GM11168 (cell line): ENCODE results near the gene NISCH.

Experiments used
- in situ Hi-C: fragments of 300-500 bp; cut with MboI; formaldehyde crosslinking; loops from one replicate; pipeline ENCODE4 v1.12.0; 2022; ENCODE audit warnings: low sequenced_read_pairs; ENCODE audit not compliant: unreplicated experiment

NISCH gene

DNA sequence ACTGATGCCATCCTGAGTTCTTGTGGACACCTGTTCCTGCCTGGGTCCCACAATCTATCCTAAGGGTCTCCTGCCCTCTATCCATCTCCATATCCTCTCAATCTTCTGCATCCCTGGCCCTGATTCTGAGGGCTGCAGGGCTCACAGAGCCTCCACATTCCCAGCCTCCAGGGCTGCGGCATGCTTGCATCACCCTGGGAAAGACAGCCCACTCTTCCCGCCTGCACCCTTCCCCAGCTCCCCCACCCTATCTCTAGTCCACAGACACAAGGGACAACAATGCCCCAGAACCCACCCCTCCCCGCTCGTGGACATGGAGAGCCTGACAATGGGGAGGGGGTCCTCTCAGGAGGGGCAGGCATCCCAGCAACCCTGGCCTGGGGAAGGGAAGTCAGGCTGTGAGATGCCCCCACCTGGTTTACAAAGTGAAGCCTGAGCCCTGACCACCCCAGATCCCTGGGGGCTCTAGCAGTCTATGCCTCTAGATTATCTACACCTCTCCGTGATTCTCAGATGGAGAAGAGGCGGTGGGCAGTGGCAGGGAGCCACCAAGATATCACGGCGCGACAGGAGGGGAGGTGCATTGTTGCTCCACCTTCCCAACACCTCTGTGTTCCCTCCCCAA lies 20.8 kb upstream of the NISCH start:
- in situ Hi-C loops = no loop called here

DNA sequence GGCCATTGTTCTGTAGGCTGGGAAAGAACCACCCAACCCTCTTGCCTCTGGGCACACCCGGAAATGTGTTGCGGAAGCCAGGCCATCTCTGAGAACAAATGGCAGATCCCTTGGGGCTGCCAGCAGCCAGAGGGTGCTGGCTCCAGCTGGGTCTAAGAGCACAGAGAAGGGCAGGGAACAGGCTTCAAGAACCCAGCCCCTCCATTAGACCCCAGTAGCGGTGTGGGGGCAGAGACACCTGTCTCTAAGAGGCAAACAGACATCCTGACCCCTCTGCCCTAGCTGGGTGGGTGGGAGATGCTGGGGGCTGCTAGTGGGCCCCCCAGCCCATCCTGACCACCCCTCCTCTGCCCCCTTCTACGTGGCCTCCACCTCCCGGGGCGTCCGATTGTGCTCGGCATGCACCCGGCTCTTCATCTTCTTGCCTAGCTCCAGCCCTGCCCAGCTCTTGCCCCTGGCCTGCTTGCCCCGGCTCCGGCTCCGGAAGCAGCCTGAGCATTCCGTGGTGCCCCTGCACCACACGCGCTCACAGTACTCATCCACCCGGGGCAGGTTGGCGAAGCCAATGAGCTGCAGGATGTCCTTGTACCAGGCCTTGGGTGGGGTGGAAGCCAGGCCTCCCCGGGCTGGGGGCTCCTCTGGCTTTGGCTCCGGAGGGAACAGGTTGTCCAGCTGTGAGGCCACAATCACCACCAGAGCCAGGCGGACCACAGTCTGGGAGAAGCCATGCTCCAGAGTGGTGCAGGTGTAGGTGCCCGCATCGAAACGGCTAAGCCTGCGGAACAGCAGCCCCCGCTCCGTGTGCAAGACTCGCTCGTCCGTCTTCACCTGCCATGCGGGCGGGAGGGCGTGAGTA lies 19.9 kb upstream of the NISCH start:
- in situ Hi-C loops = no loop called here

DNA sequence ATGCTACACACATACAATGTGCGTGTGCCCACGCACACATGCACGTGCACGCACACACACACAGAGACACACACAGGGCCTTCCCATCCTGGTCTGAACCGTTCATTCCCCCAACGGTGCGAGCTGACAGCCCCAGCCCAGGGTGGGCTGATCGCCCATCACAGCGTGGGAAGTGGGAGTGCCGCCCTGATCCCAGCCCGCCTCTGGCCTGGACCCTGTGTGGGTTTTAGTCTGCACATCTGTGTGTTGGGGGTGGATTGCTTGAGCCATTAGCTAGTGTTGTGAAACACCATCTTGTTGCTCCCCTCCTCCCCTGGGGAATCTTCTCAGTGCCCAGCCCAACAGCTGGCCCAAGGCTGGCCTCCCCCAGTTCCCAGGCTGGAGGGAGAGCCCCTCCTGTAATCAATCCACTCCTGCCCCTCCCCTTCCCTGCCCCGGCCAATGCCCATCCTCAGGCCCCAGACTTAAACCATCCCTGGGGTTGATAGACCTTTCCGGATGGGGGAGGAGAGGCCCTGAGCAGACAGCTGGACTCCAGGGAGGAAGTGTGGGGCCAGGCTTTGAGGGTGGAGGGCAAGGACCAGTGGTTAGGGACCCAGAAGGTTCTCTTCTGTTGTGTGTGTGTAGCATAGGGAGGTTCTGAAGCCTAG lies 18.8 kb upstream of the NISCH start:
- in situ Hi-C loops = no loop called here

DNA sequence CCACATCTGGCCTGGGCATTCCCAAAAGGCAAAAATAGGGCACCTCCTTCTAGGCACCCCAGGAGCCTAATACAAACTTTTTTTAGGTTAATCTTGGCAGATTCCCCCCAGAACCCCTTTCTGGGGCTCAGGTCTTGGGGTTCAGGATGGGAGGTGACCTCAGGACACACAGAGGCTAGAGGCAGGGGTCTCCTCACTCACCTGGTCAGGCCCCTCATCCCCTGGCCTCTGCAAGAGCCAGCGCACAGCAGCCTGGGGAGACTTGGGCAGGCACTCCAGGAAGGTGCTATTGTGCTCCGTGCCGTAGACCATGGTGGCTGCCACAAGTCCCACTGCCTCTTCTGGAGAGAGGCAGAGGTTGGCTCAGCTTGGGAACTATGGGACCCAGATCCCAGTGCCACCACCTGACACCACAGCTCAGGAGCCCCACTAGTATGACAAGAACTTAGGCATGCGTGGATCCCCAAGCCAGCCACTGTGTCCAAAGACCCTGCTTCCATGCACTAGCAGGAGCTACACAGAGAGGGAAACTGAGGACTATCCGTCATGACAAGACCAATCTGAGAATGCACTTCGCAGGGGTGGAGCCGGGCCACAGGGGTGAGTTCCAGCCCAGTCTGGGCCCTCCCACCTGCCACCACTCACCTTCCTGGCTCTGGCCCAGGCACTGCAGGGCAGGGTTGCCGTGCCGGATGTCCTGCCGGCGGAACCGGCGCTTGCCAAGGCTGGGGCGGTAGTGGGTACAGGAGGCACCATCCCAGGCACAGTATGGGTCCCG lies 17.9 kb upstream of the NISCH start:
- in situ Hi-C loops = no loop called here

DNA sequence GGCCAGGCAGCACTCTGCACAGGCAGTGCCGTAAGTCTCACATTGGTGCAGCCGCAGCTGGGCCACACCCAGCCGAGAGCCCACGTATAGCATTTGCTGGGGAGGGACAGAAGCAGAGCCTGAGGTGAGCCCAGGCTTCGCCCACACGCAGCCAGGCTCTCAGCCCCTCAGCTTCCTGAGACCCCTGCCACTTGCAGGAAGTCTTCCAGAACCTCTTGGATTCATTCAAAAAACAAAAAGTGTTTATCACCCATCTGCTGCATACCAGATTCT lies 17.4 kb upstream of the NISCH start:
- in situ Hi-C loops = no loop called here

DNA sequence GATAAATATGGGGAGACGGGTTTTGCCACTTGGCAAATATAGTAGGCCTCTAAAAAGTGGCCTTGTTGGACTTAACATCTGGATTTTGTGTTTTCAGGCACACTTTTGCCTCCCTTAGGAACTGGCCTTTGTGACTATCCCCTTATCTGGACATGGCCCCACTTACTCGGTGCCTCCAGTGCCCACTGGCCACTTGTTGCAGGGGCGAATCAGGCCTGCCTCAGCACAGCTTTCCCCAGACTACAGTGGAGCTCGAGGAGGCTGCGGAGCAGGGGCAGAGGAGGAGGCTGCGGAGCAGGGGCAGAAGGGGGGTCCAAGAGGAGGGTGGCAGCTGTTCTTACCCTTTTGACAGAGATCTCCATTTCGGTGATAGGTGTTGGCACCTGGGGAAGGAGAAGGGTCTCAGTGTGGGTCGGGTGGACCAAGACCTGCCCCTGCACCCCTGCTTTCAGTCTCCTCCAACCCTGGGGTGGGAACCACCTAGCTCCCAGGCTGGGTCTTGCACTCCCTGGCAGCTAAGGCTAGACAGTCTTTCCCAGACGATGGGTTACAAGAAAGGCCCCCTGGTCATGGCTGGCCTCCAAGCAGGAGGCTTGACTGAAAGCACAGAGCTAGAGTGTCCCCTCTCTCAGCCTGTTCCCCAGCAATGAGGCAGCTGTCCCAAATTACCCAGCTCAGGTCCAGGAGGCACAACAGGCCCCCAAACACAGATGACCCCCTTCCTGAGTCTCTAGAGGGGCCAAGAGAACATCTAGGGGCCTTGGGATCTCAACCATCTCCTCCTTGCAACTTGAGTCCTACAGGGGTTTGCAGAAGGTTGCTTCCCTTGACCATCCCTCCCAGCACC lies 16.6 kb upstream of the NISCH start:
- in situ Hi-C loops = no loop called here

DNA sequence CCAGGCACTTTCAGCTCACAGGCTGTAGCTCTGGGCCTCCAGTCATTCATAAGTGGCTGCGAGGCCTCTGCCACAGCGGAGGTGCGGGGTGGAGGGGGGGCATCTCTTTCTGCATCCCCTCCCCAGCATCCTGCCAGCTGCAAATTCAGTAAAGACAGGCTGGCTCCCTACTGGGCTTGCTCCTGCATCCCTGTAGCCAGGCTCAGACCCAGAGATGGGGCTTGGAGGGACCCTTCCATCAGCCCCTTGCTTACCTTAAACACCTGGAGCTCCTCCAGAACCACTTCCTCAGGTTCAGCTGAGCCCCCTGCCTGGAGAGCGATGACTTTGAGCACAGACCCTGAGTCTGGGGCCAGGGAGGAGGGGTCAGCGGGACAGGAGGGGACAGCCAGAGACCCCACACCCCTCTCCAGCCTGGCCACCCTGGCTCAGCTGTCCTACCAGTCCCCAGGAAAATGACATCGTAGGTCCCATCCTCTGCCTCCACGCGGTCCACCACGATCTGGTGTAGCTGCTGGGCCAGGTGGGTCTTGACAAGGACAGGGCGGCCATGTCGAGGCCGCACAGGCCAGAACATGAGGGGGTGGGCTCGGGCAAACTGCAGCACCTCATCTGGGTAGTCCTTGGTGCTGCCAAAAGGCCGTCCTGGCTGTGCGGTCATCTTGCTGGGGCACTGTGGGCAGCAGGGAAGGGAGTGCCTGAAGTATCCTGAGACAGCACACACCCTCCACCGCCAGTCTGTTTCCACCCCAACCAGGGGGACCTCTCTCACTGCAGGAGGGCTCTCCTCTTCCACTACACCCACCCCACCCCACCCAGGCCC lies 15.8 kb upstream of the NISCH start:
- in situ Hi-C loops = no loop called here

DNA sequence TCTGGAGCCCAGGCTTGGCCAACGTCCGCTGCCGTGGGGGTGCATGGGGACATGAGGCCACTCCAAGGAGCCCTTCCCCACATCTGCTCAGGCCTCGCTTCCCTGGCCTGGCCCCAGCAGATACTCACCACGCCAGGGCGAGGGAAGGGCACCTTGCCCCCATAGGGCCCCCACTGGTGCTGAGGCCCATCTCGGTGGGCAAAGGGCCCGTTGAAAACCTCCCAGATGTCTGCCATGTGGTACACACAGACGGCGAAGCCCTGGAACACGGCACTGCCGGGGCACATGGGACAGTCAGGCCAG lies 15.2 kb upstream of the NISCH start:
- in situ Hi-C loops = no loop called here

DNA sequence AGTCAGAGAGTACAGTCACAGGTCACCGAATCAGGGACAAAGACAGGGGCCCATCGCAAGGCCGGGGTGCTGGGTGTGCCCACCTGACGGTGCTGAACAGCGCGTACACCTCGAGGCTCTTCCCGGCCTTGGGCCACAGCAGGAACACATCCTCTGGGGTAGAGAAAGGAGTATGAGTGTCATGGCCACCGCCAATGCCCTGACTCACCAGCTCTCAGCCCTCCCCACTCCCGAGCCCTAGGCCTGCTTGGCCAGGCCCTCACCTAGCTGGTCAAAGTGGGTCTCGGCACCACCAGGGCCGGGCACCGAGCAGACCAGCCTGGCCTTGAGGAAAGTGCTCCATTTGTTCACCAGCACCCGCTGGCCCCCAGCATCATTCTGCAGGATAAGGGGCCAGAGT lies 14.7 kb upstream of the NISCH start:
- in situ Hi-C loops = no loop called here

DNA sequence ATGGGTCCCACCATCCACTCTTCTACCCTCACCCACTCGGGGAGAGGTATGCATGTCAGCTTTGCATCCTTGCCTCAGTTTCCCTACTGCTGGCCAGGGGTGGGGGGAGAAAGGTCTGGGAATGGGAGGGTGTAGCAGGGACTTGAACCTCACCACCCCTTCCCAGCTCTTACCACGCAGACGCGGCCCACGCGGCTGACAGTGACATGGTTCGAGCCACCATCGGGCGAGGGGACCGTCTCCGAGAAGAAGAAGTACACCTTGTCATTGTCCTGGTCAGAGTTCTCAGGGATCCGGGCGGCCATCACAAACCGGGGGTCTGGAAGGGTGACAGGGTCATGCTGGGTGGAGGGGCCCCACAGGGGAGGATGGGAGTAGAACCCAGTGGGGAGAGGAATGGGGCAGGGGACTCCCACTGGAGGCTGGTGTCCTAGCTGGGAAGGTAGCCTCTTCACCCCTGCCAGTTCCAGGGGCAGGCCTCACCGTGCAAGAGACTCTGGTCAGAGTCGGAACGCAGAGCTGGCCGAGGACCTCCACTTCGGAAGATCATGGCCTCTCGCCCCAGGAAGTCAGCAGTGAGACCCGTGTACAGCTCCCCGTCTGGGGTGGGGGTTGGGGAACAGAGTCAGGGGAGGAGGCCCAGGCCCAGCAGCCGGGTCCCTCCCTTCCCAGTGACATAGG lies 14.2 kb upstream of the NISCH start:
- in situ Hi-C loops = no loop called here

DNA sequence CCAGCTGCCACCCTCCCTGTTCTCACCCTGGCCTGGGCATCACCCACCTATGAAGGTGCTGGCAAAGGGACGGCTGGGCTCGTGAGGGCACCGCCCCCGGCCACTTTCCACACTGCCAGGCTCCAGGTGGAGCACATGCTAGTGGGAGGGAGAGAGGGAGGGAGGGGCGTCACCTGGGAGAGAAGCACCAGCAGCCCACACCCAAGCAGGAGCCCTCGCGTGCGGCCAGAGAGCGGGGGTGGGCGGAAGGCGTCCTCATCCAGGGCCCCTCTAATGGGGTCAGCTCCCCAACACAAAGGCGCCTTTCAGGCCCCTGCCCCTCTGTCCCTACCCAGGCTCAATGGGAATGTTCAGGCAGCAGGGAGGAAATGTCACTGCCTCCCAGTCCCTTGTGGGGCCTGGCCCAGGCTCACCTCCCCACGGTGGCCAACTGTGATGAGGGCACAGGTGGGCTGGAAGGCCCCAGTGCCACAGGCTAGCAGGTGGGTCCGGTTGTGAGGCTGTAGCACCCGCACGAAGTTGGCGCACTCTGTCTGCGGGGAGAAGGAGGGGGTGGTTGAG lies 13.6 kb upstream of the NISCH start:
- in situ Hi-C loops = no loop called here

DNA sequence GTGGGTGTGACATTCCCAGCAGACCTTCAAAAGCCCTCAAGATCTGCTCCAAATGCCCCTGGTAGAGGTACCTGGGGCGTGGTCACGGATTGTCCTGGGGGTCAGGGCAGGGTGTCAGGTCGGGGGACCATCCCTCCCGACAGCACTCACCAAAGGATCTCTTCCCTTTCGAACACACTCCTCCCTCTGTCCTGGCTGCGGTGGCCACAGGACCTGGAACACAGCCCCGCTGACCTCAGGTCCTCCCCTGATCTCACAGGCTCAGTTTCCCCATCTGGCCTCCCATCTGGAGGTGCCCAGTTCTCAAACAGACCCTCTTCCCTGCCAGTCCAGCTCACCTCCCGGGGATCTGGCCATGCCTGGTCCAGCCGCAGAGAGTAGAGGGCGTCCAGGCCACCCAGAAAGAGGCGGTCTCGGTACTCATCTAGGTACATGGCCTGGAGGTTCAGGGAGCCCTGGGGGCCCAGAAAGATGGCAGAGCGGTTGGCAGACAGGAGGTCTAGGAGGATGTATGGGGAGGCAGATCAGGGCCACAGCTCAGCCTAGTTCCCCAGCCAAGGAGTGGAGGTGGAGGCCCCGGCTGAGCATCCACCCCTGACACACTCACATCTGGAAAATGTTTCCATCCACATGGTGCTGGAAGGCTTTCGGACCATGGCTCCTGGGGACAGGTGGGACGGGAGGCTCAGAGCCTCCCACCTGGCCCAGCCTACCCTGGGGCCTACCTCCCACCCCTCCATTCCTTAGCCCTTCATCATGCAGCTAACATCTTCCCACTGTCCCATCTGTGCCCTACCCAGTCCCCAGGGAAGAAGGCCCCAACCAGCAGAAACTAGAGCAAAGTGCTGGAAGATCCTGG lies 12.8 kb upstream of the NISCH start:
- in situ Hi-C loops = no loop called here

DNA sequence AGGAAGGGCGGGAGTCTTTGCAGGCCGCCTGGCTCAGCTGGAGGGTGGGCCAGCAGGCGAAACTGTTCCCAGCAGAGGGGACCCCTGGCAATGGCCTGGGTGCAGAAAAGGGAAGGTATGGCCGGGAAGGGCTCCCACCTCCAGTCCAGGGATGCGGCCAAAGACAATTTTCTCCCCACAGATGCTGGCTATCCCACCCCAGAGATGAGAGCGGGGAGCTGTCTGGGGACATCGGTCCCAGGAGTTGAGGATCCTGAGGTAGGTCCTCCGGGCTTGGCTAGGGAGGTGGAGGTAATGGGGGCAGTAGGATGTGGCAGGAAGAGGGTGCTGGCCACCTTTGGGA lies 12.2 kb upstream of the NISCH start:
- in situ Hi-C loops = no loop called here

DNA sequence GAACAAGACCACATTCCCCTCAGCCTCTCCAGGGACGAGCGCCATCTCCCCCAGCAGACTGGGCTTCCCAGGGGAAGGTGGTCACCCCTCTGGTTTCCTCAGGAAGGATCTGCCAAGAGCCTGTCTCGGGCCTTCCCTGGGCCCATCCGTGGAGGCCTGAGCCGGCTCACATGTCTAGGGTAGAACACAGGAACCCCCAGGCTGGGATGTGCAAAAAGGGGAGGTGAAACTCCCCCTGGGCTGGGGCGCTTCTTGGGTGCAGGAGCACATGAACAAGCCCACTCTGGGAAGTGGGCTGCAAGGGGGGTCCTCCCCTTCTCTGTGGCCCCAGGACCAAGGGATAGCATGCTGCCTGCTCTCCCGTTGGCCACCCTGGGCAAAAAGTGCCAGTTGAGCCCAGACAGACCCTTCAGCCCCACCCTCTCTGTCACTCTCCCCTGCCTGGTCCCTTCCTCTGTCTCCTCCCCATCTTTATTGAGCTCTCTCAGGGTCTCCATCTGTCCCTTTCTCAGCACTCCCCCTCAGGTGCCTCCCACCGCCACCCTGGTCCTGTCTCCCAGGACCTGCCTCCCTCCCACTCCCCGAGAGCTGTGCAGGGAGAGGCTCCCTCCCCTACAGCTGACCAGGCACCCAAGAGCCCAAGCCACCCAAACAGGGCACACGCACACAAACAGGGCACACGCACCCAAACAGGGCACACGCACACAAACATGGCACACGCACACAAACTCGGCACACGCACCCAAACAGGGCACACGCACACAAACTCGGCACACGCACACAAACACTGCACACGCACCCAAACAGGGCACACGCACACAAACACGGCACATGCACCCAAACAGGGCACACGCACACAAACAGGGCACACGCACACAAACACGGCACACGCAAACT lies 11.4 kb upstream of the NISCH start:
- in situ Hi-C loops = no loop called here

DNA sequence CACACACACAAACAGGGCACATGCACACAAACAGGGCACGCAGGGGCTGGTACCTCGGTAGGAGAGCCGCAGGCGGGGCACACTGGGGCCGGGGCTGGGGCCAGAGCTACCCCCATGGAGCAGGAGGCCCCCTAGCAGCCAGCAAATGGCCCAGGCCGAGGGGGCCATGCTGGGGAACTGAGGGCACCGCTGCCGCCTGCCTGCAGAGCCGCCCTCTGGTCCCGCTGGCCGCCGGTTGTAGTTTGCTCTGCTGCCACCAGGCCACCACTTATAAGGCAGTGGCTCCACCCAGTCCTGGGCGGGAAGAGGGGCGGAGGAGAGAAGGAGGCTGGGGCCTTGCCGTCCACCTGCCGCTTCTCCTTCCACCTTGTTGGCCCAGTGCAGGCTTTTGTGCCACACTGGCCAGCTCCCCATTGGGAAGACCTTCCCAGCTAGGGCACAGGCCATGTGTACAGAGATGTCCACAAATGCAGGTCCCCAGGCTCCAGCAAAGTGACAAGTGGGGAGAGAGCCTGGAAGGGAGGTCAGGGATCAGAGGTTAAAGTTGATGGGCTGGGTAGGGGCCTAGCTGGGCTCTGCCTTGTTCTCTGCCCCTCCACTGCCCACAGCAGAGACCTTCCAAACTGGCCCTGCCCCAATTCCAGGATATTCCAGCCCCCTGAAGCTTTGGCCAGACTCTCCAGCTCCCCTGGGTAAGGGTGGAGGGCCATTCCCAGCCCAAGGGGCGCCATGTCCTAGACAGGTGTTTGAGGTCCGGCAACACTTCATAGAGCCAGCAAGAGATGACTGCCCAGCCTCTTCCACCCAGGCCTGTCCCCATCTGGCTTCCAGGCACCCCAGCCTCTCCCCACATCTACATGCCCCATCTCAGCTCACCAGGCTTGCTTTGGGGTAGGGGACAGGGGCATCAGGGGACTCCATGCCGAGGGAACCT lies 10.3 kb upstream of the NISCH start, which contains the start of gene SEMA3G:
Gene SEMA3G, minus strand, starts transcription at position 244 of the 934 bp plus-strand sequence. Its CDS starts 76 bp downstream, at position 168.
- in situ Hi-C loops = no loop called here

DNA sequence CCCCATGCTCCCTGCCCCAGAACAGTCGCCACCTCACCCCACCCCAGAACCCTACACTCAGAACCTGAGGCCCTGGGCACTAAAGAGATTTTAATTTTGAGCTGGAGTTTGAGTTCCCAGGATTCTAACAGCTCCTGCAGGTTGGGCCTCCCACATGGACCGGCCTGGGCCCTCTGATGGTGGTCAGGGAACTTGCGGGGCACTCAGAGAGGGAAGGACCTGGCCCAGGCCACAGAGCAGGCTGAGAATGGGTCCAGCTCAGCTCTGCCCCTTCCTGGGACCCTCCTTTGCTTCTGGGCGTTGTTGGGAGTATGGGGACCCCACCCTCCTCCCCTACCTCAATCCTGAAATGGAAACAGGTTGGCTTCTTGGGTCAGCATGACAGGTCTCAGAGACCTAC lies 9.4 kb upstream of the NISCH start:
- in situ Hi-C loops = no loop called here
